Smooth muscle cell of the brain vasculature (primary cell): ENCODE results near the gene SMG9.
"Not testable (repeated sequence)": the region's sequence is repeated elsewhere in the genome, so short reads cannot be mapped to it uniquely, and the experiment has no call there.

Source experiments
- DNase-seq: peaks from one replicate; pipeline ENCODE4 v3.0.0-alpha.2; 2012; ENCODE audit warnings: low read depth, low spot score

Gene SMG9

DNA sequence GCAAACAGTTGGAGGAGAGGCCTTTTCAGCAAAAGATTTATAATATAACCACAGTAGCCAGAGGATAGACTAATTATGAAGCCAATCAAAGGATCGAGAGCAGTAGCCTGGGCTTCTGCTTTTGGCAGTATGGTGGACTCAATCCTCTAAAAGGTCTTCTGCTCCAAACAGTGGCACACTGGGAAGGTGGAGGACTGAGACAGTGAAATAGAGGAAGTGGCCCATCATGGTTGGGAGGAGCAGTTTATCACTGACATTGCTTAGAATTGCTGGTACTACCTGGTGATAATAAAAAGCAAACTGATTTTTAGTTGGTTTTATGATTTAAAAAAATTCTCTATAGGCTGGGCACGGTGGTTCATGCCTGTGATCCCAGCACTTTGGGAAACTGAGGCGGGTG, 63.9 kb downstream of the SMG9 start:
- DNase-seq = no peak

- DNase-seq = no peak
Measured at GRCh38 chr19:43690444-43690843, 64.3 kb downstream of the SMG9 start.

GRCh38 chr19:43688059-43688701, 66.6 kb downstream of the SMG9 start:
- DNase-seq = no peak

- DNase-seq = no peak
Measured at GRCh38 chr19:43687660-43687997, 67.1 kb downstream of the SMG9 start.

DNA sequence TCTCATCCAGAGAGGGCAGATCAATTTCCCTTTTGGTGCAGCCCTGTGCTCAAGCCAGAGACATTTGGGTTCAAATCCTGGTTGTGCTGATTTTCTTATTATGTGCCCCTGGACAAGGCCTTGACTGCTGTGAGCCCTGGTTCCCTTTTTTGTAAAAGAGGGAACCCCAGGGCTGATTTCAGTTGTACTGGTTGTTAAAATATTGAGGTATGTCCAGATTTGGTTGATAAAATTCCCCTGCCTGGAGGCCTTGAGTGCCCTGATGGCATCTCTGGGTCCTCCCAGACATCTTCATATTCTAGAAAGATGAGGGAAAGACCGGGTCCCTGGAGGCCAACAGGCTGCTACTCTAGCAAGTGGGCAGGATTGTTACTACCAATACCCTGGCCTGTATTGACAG, 70.4 kb downstream of the SMG9 start:
- no peak for DNase-seq

- DNase-seq = no peak
Measured at GRCh38 chr19:43683905-43684304, 70.9 kb downstream of the SMG9 start.

DNA sequence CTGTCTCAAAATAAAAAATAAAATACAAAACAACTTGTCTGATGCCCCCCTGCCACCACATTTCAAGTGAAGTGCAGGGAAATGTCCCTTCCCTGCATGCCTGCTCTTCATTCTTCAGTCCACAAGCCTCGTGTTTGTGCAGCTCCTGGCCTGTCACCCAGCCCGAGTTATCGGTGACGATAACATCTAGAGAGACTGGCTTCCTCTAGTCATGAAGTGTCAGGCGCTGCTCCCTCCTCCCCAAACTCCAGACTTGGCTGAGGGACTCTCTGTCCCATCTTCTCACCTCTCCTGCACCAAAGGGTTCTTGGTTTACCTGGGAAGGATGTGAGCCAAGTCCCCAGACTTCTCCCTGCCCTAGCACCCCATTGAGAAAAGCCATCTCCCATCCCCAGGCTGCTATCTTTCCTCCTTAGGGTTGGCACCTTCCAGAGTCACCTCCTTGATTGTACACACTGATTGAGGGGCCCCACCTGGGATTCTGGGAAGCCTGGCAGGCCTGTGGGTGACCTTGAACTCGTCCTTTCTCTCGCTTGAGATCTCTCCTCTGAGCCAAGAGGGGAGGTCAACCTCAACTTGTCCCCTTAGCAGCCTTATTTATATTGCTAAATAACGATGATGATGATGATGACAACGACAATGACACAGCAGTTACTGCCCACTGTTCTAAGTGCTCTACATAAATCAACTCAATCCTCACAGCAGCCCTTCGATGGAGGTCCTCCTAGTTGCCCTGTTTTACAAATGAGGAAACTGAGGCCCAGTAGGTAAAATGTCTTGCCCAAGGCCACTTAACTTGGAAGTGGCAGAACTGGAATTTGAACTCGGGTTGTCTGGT, 71.7 kb downstream of the SMG9 start:
- DNase-seq = no peak

DNA sequence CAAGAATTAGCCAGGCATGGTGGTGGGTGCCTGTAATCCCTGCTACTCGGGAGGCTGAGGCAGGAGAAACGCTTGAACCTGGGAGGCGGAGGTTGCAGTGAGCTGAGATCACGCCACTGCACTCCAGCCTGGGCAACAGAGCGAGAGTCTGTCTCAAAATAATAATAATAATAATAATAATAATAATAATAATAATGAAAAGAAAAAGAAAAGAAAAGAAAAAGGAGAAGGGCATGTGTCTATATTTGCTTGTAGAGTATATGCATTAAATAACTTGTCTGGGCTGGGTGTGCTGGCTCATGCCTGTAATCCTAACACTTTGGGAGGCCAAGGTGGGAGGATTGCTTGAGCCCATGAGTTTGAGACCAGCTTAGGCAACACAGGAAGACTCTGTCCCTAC, 72.5 kb downstream of the SMG9 start:
- DNase-seq = not testable (repeated sequence)

- no peak for DNase-seq
Measured at GRCh38 chr19:43681821-43682220, 72.9 kb downstream of the SMG9 start.

- DNase-seq = no peak
Measured at GRCh38 chr19:43678512-43679261, 76.1 kb downstream of the SMG9 start.
